Spinal cord (tissue), 10 donors: ENCODE data around the gene NAV2. TPM values are rescaled to one million over a fixed set of nuclear protein-coding genes. Genes with fewer than 3 reads are reported as not detected.

Experiments
- DNase-seq, 6 donors: peaks; one replicate each; pipeline versions ENCODE4 v3.0.0 to v3.0.0-alpha.2; 2013 to 2015; ENCODE audit warnings: low spot score in 6 of 6, low read depth in 4 of 6
- H3K27ac ChIP-seq: one replicate; pipeline ENCODE4 v1.5.1; 2013; ENCODE audit warnings: low read depth, low read length, control low read depth
- H3K27me3 ChIP-seq: one replicate; pipeline ENCODE4 v1.6.1; 2013; ENCODE audit warnings: low read length; ENCODE audit not compliant: control insufficient read depth, insufficient read depth
- H3K36me3 ChIP-seq: one replicate; pipeline ENCODE4 v1.6.1; 2013; ENCODE audit warnings: low read length; ENCODE audit not compliant: control insufficient read depth, insufficient read depth
- H3K4me1 ChIP-seq: one replicate; pipeline ENCODE4 v1.6.1; 2013; ENCODE audit warnings: low read length; ENCODE audit not compliant: control insufficient read depth, insufficient read depth
- H3K4me3 ChIP-seq: one replicate; pipeline ENCODE4 v1.5.1; 2013; ENCODE audit warnings: low read depth, low read length, control low read depth
- H3K9me3 ChIP-seq: one replicate; pipeline ENCODE4 v1.6.1; 2013; ENCODE audit warnings: low read length; ENCODE audit not compliant: control insufficient read depth, insufficient read depth
- WGBS: methylation state at CpG from one replicate; pipeline ENCODE4 v1.1.5; 2013; ENCODE audit warnings: missing lambda C conversion rate; ENCODE audit not compliant: insufficient coverage; 5-methylcytosine and 5-hydroxymethylcytosine counted together
- polyA plus RNA-seq, 2 donors: library from polyadenylated mRNA; unstranded; fragments of 120-200 nt; gene quantifications; one replicate each; pipeline ENCODE4 v1.2.1, GENCODE V29; 2013; ENCODE audit not compliant: insufficient read length in 2 of 2
- small RNA-seq: library from RNA; depleted of rRNA; stranded (forward); fragments of <200 nt; gene quantifications from one replicate; pipeline ENCODE3, GENCODE V24; 2014; ENCODE audit warnings: low replicate concordance
- total RNA-seq, 2 donors: library from RNA; depleted of rRNA in 1 of 2; stranded (reverse); fragments of 120-200 nt in 1 of 2; fragments of >200 nt in 1 of 2; gene quantifications; one replicate each; pipeline versions ENCODE4 v1.2.3 to v1.2.4, GENCODE V29; 2013 to 2014
- donor health status: healthy.

Gene NAV2
- total and polyA plus RNA-seq, 4 donors, result 23.4 to 50.1 (median 30.4) TPM

DNA sequence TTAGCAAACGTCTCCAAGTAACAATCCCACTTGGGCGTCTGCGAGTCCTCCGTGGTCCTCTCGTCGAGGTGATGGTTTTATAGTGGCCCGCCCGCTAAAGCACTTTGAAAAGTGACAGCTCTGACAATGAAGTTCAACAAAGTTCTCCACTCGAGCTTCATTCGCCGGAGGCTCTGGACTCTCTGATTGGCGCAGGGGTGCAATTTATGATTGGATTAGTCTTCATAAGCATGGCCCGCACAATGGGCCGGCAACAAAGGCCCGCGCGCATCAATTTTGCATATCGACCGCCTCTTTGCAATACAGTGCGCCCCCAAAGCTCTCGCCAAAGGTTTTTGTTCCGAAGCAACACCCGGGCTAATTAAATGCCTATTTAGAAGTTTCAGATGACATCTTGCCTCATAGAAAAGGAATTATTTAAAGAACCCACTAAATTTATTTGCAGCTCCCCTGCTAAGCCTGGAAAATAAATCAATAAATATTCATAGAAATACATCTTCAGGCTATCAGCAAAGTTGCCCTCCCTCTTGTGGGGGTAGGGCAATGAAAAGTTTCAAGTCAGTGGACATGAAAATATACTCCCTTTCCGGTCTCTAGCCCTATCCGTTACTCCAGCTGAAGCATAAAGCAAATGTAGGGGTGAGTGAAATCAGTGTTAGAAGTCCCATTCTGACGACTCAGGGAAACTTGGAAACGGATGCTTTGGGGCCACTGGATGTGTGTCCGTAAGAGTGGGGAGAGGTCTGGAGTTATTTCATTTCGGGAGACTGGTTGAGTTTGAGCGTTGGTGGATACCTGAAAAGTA lies 448.0 kb downstream of the NAV2 start, which contains the start of gene DBX1:
Gene DBX1 (minus strand): TSS at position 51 of the 805 bp plus-strand sequence. CDS start 151 bp downstream, outside the sequence.
- peaks cover 100% of the 10 kb centered on the region for H3K27me3 ChIP-seq

DNA sequence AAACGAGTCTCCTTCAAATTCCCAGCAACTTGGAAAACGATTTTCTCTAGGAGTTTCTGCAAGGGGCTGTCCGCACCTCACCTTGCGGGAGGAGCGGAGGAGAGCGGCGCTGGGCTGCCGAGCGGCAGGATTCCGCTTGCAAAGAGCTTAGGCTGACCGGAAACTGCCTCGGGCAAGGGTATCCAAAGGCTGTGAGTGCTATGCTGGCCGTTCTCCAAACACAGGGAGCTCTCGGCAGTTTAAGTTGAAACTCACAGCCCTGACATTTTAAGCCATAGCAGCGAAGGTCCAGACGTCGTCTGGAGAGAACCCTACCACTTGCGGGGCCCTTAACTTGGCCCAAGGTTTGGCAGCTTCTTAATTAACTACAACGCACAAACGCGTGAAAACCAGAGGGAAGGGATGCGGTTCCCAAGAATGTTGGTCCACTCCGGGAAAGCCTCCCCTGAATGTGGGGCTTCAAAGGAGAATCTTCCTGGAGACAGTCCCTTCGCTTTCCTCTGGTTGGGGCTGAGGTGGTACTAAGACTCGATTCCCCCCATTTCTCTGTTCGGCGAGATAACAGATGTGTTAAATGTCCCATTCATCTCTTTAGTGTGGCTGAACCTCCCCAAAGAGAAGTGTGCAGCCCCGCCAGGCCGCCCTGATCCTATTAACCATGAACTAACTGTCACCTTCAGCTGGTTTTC lies 448.7 kb downstream of the NAV2 start:
- WGBS, result 1% methylated on average over 23 of the region's 29 CpGs
- Histone ChIP-seq H3K27me3 (peaks cover 100% of the 10 kb centered on the region), H3K4me3 (no peak overlapping the region), H3K36me3 (no peaks in the 10 kb centered on the region), H3K27ac (no peak overlapping the region), H3K9me3 (no peaks in the 10 kb centered on the region), H3K4me1 (peaks cover 47% of the 10 kb centered on the region)
- DNase-seq, result peak in 2 of 6 donors; percentile 47 to 56

More for the DNA sequence above, 448.0 kb downstream of the NAV2 start, which contains the start of gene DBX1:
- peaks cover 53% of the 10 kb centered on the region for H3K4me1 ChIP-seq
- no peaks in the 10 kb centered on the region for H3K9me3 ChIP-seq
- no peak within 1 kb of the TSS for H3K4me3 ChIP-seq
- H3K27ac ChIP-seq, result no peak within 1 kb of the TSS
- H3K36me3 ChIP-seq, result no peaks in the 10 kb centered on the region
- DNase-seq, result peak in 2 of 6 donors; percentile 11 to 15
- 0% methylated on average over 23 of the region's 30 CpGs for WGBS

GRCh38 chr11:20161923-20162744 lies 449.5 kb downstream of the NAV2 start:
- Histone ChIP-seq H3K9me3 (no peaks in the 10 kb centered on the region), H3K4me1 (peaks cover 40% of the 10 kb centered on the region), H3K36me3 (no peaks in the 10 kb centered on the region), H3K27me3 (peaks cover 100% of the 10 kb centered on the region), H3K4me3 (no peak overlapping the region), H3K27ac (no peak overlapping the region)
- peak in 2 of 6 donors; percentile 27 to 37 for DNase-seq
- 4% methylated on average over 13 of the region's 24 CpGs for WGBS

- Histone ChIP-seq H3K9me3 (no peaks in the 10 kb centered on the region), H3K27ac (no peak overlapping the region), H3K27me3 (peaks cover 99% of the 10 kb centered on the region), H3K36me3 (no peaks in the 10 kb centered on the region), H3K4me1 (peaks cover 39% of the 10 kb centered on the region), H3K4me3 (no peak overlapping the region)
- peak in 2 of 6 donors; percentile 50 to 72 for DNase-seq
- under 1% methylated on average over 56 of the region's 61 CpGs for WGBS
These were observed 450.5 kb downstream of the NAV2 start for GRCh38 chr11:20162824-20163782.

DNA sequence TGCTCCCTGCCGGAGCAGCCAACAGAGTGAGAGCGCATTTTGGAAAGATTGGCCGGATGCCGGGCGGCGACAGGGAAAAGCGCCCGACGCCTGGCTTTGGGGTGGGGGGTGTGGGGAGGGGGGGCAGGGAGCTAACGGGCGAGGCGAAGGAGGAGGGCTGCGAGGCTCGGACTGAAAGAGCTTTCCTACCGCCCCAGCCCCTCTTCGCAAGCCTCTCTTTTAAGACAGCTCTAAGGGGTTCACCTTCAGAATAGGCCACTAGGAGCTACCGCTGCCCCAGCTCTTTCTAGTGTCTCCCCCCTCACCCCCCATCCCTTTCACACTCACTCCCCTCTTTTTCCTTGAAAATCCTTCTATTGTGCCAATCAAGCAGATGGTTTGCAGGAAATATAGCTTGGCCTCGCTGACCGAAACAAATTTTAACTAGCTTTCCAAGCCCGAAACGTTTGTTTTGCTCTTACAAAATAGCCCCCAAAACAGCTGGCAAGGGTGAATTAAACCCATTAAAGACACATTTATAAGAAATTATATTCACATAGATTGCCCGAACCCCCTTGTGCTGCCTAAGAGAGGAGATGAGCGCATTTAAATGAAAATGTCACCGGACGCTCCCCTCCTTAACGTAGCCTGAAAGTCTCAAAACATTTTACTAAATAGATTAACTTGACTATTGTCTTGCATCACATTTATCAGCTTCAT lies 451.3 kb downstream of the NAV2 start:
- no peaks in the 10 kb centered on the region for H3K36me3 ChIP-seq
- peak in 2 of 6 donors; percentile 38 to 58 for DNase-seq
- H3K4me3 ChIP-seq, result no peak overlapping the region
- H3K9me3 ChIP-seq, result no peaks in the 10 kb centered on the region
- 0% methylated on average over 7 of the region's 26 CpGs for WGBS
- peaks cover 33% of the 10 kb centered on the region for H3K4me1 ChIP-seq
- no peak overlapping the region for H3K27ac ChIP-seq
- H3K27me3 ChIP-seq, result peaks cover 95% of the 10 kb centered on the region

Small RNA genes lying within 50 kb of the gene (small RNA-seq; reads per million reads assigned to genes)
- gene MIR4694, result not detected
